GM12878 (cell line): ENCODE data around the gene MGAT1. TPM values are rescaled to one million over a fixed set of nuclear protein-coding genes. Genes with fewer than 3 reads are reported as not detected.
A peak's percentile ranks its signal among the peaks of the same experiment; 100 is the strongest.

Experiments used
- ATAC-seq: fragments of 200-7000 bp; cut with Tn5 transposase; 3 replicates; pipeline ENCODE4 v1.9.1; 2020; ENCODE audit warnings: mild to moderate bottlenecking, moderate library complexity
- BruUV-seq: library from RNA; stranded (reverse); fragments of 400-500 nt; replicated peaks from 2 replicates; lab custom pipeline; 2021; lab: Mats Ljungman, UMichigan
- CTCF ChIA-PET: fragments of 300-600 bp; sonication (Branson Sonifier 250); formaldehyde crosslinking; extraction: SDS; loops from one replicate; lab custom pipeline; 2021; ENCODE audit warnings: inconsistent platforms; lab: Yijun Ruan, JAX
- POLR2A ChIA-PET: fragments of 350-600 bp; formaldehyde crosslinking; extraction: SDS; loops from one replicate; lab custom pipeline; 2021; ENCODE audit warnings: inconsistent platforms; lab: Charles Lee
- RAD21 ChIA-PET: fragments of 300-600 bp; sonication (Branson Sonifier 250); formaldehyde crosslinking; loops from one replicate; lab custom pipeline; 2023; ENCODE audit warnings: antibody characterized with exemption; ENCODE audit not compliant: unreplicated experiment; lab: Charles Lee
- SMC1A ChIA-PET: fragments of 300-600 bp; sonication (Branson Sonifier 250); formaldehyde crosslinking; loops from one replicate; lab custom pipeline; 2023; ENCODE audit not compliant: unreplicated experiment, uncharacterized antibody; lab: Charles Lee
- DNase-seq: peaks from one replicate; pipeline ENCODE4 v3.0.0-alpha.2; 2011; ENCODE audit warnings: low read depth, low spot score
- FAIRE-seq: peaks from 3 replicates; lab custom pipeline; 2011; peaks lifted over from hg19 to GRCh38; lab: Jason Lieb, UNC
- H2AFZ ChIP-seq: 2 replicates; pipeline ENCODE4 v1.6.0; 2011; ENCODE audit warnings: low read depth, low read length, control low read depth; ENCODE audit not compliant: control insufficient read depth
- H3K27ac ChIP-seq: 2 replicates; pipeline ENCODE4 v1.5.1; 2011; ENCODE audit warnings: control low read depth; ENCODE audit not compliant: control insufficient read depth, insufficient read depth
- H3K27me3 ChIP-seq, 2 experiments: replicated peaks in 1 of 2; 2 replicates each; pipeline versions ENCODE4 v1.6.0 to v1.6.1; 2011; ENCODE audit warnings: low read length in 1 of 2; ENCODE audit not compliant: control insufficient read depth in 2 of 2, insufficient read depth in 2 of 2
- H3K36me3 ChIP-seq, 2 experiments: 2 replicates each; pipeline ENCODE4 v1.5.1; 2011; ENCODE audit warnings: low read length in 1 of 2; ENCODE audit not compliant: control insufficient read depth in 2 of 2, insufficient read depth in 2 of 2
- H3K4me1 ChIP-seq: 2 replicates; pipeline ENCODE4 v1.6.1; 2011; ENCODE audit warnings: mild to moderate bottlenecking, low read length, moderate library complexity, mixed read lengths; ENCODE audit not compliant: control insufficient read depth, insufficient read depth
- H3K4me2 ChIP-seq: 2 replicates; pipeline ENCODE4 v1.6.0; 2011; ENCODE audit warnings: control low read depth; ENCODE audit not compliant: control insufficient read depth, insufficient read depth
- H3K4me3 ChIP-seq: fragments of 200-600 bp; sonication (generic); 2 replicates; pipeline ENCODE4 v1.5.1; 2016
- H3K79me2 ChIP-seq: 2 replicates; pipeline ENCODE4 v1.6.0; 2011; ENCODE audit warnings: low read length; ENCODE audit not compliant: control insufficient read depth, insufficient read depth
- H3K9ac ChIP-seq: 2 replicates; pipeline ENCODE4 v1.8.0; 2011; ENCODE audit warnings: low read length, control low read depth, mixed read lengths; ENCODE audit not compliant: control insufficient read depth, insufficient read depth
- H3K9me3 ChIP-seq: replicated peaks from 3 replicates; pipeline ENCODE4 v1.5.1; 2011; ENCODE audit warnings: mild to moderate bottlenecking, low read length; ENCODE audit not compliant: control insufficient read depth, insufficient read depth
- H4K20me1 ChIP-seq: 2 replicates; pipeline ENCODE4 v1.6.0; 2011; ENCODE audit not compliant: control insufficient read depth, insufficient read depth
- ATF7 ChIP-seq: fragments of 450-650 bp; IDR thresholded peaks from 2 replicates; pipeline ENCODE4 v1.6.1; 2016; ENCODE audit warnings: low read depth, mild to moderate bottlenecking
- CHD1 ChIP-seq: IDR thresholded peaks from 2 replicates; pipeline ENCODE4 v1.6.1; 2012; ENCODE audit warnings: low read depth, low read length, improper control_type of control experiment
- DPF2 ChIP-seq: fragments of 450-650 bp; IDR thresholded peaks from 2 replicates; pipeline ENCODE4 v1.6.1; 2017; ENCODE audit warnings: mild to moderate bottlenecking
- EGR1 ChIP-seq, 2 experiments: IDR thresholded peaks; 1 replicate in 1 of 2; 2 replicates in 1 of 2; pipeline ENCODE4 v1.6.1; 2011 to 2012; ENCODE audit warnings: low read depth in 2 of 2, low read length in 2 of 2, borderline replicate concordance in 1 of 2, mild to moderate bottlenecking in 1 of 2, moderate library complexity in 1 of 2
- FOXM1 ChIP-seq: IDR thresholded peaks from 2 replicates; pipeline ENCODE4 v1.6.1; 2012; ENCODE audit warnings: low read depth, mild to moderate bottlenecking, inconsistent platforms, low read length, moderate library complexity
- KDM1A ChIP-seq: fragments of 200-600 bp; sonication (generic); IDR thresholded peaks from 2 replicates; pipeline ENCODE4 v1.6.1; 2016; ENCODE audit warnings: borderline replicate concordance
- PKNOX1 ChIP-seq: fragments of 450-650 bp; IDR thresholded peaks from 2 replicates; pipeline ENCODE4 v1.6.1; 2016; ENCODE audit warnings: mild to moderate bottlenecking
- RAD51 ChIP-seq: fragments of 450-650 bp; IDR thresholded peaks from 2 replicates; pipeline ENCODE4 v1.6.1; 2016; ENCODE audit warnings: moderate library complexity, mild to moderate bottlenecking, inconsistent platforms
- RB1 ChIP-seq: fragments of 450-650 bp; formaldehyde crosslinking; IDR thresholded peaks from 2 replicates; pipeline ENCODE4 v1.6.1; 2017; ENCODE audit warnings: mild to moderate bottlenecking, borderline replicate concordance
- SKIL ChIP-seq: fragments of 450-650 bp; IDR thresholded peaks from 2 replicates; pipeline ENCODE4 v1.6.1; 2017; ENCODE audit warnings: mild to moderate bottlenecking, low read depth, inconsistent platforms; ENCODE audit not compliant: poor library complexity, severe bottlenecking
- SP1 ChIP-seq: IDR thresholded peaks from one replicate; pipeline ENCODE4 v1.6.1; 2011; ENCODE audit warnings: low read depth, low read length
- SRF ChIP-seq, 2 experiments: IDR thresholded peaks; 2 replicates each; pipeline ENCODE4 v1.6.1; 2011; ENCODE audit warnings: low read depth in 2 of 2, low read length in 2 of 2, mild to moderate bottlenecking in 1 of 2, moderate library complexity in 1 of 2
- TCF7 ChIP-seq: IDR thresholded peaks from 2 replicates; pipeline ENCODE4 v1.6.1; 2014; ENCODE audit warnings: antibody characterized with exemption, borderline replicate concordance
- WGBS: methylation state at CpG from one replicate; pipeline ENCODE4 v1.1.6; 2016; ENCODE audit warnings: low lambda C conversion rate; ENCODE audit not compliant: insufficient replicate concordance, insufficient coverage; ENCODE audit errors: missing lambda C conversion rate; 5-methylcytosine and 5-hydroxymethylcytosine counted together
- in situ Hi-C: fragments of 300-500 bp; cut with MboI; formaldehyde crosslinking; loops from 9 replicates; pipeline ENCODE4 v1.14.3; 2018; ENCODE audit warnings: mixed read lengths
- intact Hi-C: fragments of 100-400 bp; cut with micrococcal nuclease; formaldehyde crosslinking; loops from one replicate; pipeline ENCODE4 v1.14.2; 2022; ENCODE audit not compliant: unreplicated experiment
- polyA plus RNA-seq, 11 experiments: library from polyadenylated mRNA; depleted of rRNA in 4 of 11; unstranded in 6 of 11; stranded (reverse) in 5 of 11; fragments of >200 nt; fragmentation: Nextera tagmentation in 4 of 11; fragmentation: Illumina TruSeq in 1 of 11; extraction: Ambion mirVana in 4 of 11; extraction: Trizol in 1 of 11; gene quantifications; 1 replicate in 1 of 11; 2 replicates in 10 of 11; pipeline versions ENCODE4 v1.2.1 to v1.2.3, GENCODE V29; 2011 to 2016; ENCODE audit warnings: inconsistent platforms in 2 of 11, missing spikeins in 2 of 11, low read depth in 1 of 11
- total RNA-seq, 4 experiments: library from RNA; depleted of rRNA in 3 of 4; stranded (reverse); fragments of >200 nt in 3 of 4; fragmentation: Illumina TruSeq in 1 of 4; extraction: Trizol in 1 of 4; gene quantifications; 2 replicates each; pipeline versions ENCODE4 v1.2.1 to v1.2.3, GENCODE V29; 2013 to 2021
- TF ChIP-seq, protein P1 (sequence below): fragments of 450-650 bp; IDR thresholded peaks from 2 replicates; pipeline ENCODE4 v1.6.1; 2017; ENCODE audit warnings: mild to moderate bottlenecking, moderate library complexity

Gene MGAT1
- total and polyA plus RNA-seq, 10 of the 15 experiments (the other 5 are each of a cell fraction or from before 2014, with no cell fraction given) = 3.1 to 88.4 (median 62.7) TPM

GRCh38 chr5:180806351-180807011 is 3.9 kb upstream of the MGAT1 start (continued):
- peak; percentile 97 for TF ChIP-seq RAD51
- no peak for TF ChIP-seq RB1
- no peak for TF ChIP-seq SRF (IDR thresholded peaks at IDR 0.05; ENCODE audit: low read depth in 2 of 2, low read length in 2 of 2)
- TF ChIP-seq TCF7 = no peak
- TF ChIP-seq, protein P1, sequence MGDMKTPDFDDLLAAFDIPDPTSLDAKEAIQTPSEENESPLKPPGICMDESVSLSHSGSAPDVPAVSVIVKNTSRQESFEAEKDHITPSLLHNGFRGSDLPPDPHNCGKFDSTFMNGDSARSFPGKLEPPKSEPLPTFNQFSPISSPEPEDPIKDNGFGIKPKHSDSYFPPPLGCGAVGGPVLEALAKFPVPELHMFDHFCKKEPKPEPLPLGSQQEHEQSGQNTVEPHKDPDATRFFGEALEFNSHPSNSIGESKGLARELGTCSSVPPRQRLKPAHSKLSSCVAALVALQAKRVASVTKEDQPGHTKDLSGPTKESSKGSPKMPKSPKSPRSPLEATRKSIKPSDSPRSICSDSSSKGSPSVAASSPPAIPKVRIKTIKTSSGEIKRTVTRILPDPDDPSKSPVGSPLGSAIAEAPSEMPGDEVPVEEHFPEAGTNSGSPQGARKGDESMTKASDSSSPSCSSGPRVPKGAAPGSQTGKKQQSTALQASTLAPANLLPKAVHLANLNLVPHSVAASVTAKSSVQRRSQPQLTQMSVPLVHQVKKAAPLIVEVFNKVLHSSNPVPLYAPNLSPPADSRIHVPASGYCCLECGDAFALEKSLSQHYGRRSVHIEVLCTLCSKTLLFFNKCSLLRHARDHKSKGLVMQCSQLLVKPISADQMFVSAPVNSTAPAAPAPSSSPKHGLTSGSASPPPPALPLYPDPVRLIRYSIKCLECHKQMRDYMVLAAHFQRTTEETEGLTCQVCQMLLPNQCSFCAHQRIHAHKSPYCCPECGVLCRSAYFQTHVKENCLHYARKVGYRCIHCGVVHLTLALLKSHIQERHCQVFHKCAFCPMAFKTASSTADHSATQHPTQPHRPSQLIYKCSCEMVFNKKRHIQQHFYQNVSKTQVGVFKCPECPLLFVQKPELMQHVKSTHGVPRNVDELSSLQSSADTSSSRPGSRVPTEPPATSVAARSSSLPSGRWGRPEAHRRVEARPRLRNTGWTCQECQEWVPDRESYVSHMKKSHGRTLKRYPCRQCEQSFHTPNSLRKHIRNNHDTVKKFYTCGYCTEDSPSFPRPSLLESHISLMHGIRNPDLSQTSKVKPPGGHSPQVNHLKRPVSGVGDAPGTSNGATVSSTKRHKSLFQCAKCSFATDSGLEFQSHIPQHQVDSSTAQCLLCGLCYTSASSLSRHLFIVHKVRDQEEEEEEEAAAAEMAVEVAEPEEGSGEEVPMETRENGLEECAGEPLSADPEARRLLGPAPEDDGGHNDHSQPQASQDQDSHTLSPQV = no peak
- no peak for TF ChIP-seq CHD1

DNA sequence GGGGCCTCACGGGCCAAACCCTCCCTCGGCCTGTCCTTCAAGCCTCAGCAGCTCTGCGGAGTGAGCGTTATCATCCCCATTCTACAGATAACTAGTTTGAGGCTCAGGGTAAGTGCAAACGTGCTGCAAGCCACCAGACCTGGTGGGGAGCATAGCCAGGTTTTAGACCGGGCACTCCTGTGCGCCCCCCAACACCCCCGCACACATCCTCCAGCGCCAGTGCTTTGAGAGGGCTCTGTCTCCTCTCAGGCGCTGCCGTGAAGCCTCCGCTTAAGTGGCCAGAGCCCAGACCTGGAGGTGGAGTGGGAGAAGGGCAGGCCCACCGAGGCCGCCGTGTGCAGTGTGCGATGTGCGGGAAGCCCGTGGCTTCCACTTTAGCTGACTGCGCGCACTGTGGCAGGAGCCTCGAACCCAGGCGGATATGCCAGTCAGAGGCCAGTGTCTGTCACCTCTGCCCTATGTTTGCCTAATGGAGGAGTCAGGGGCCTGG is 1.6 kb upstream of the MGAT1 start:
- Histone ChIP-seq H4K20me1 (peaks cover 25% of the 10 kb centered on the region), H3K9me3 (no peaks in the 10 kb centered on the region), H3K4me3 (peak overlapping the region; percentile 97), H3K4me1 (peaks cover 41% of the 10 kb centered on the region), H3K36me3 (peaks cover 0 to 19% of the 10 kb centered on the region in 2 experiments), H3K27ac (peak overlapping the region; percentile 94), H3K79me2 (peaks cover 91% of the 10 kb centered on the region), H3K9ac (peak overlapping the region; percentile 84), H2AFZ (no peak overlapping the region; the same call in 1 of the 2 replicates), H3K4me2 (peak overlapping the region; percentile 79), H3K27me3 (no peaks in the 10 kb centered on the region)
- in situ Hi-C loops (loop anchor here (5.0 to 25.0 kb wide), 3 partner anchors 58 to 992 kb away; partner anchors contain the start of genes MGAT4B, SQSTM1 and ZFP62), intact Hi-C loops (loop anchor here (10.0 kb wide), 1 partner anchor 351 kb away; no protein-coding TSS in a partner anchor)
- 48% methylated on average over 22 of the region's 22 CpGs for WGBS
- FAIRE-seq (no peak), DNase-seq (no peak), ATAC-seq (peak; percentile 14)
- POLR2A ChIA-PET = interaction anchor here (0.9 to 3.5 kb wide), 11 partner anchors 7 to 346 kb away, joined by 3 to 19 read pairs (median 4); no protein-coding TSS in a partner anchor
- SMC1A ChIA-PET = interaction anchor here (1.0 to 4.8 kb wide), 3 partner anchors 27 to 364 kb away, joined by 3 to 26 read pairs (median 3); no protein-coding TSS in a partner anchor
- RAD21 ChIA-PET = interaction anchor here (1.0 to 4.3 kb wide), 8 partner anchors 9 to 381 kb away, joined by 3 to 23 read pairs (median 4); partner anchors contain the start of gene ZFP62
- CTCF ChIA-PET = interaction anchor here (1.0 to 4.2 kb wide), 5 partner anchors 9 to 87 kb away, joined by 3 to 23 read pairs (median 5); no protein-coding TSS in a partner anchor
- BruUV-seq = TSS peak; percentile 82
- peak; percentile 1 for TF ChIP-seq SP1
- peak in 1 of 2 experiments; percentile 56; a peak in 1 of 3 replicates for TF ChIP-seq EGR1 (IDR thresholded peaks at IDR 0.05; ENCODE audit: borderline replicate concordance in 1 of 2, low read depth in 2 of 2, low read length in 2 of 2)
- peak; percentile 9; the same call in 1 of the 2 replicates for TF ChIP-seq ATF7
- TF ChIP-seq SKIL = no peak
- TF ChIP-seq DPF2 = 0 out of 2 replicates have a peak, but pooled peaks have one; percentile 85
- TF ChIP-seq FOXM1 = no peak
- TF ChIP-seq PKNOX1 = peak; percentile 30; the same call in 1 of the 2 replicates
- peak; percentile 83 for TF ChIP-seq KDM1A
